Activated T-cell treated with anti-CD3 and anti-CD28 coated beads, Interleukin-2, amount 50 U/mL, for 4 hours (primary cell): ENCODE results near the gene CALHM6. TPM values are rescaled to one million over a fixed set of nuclear protein-coding genes. Genes with fewer than 3 reads are reported as not detected.
A peak's percentile ranks its signal among the peaks of the same experiment; 100 is the strongest.
"Not testable (repeated sequence)": the region's sequence is repeated elsewhere in the genome, so short reads cannot be mapped to it uniquely, and the experiment has no call there.

Source experiments
- ATAC-seq, 2 donors: fragments of 200-7000 bp; cut with Tn5 transposase; one replicate each; pipeline ENCODE4 v1.10.0; 2021
- DNase-seq: peaks from one replicate; pipeline ENCODE4 v3.0.0-alpha.2; 2020
- H3K27me3 Mint-ChIP-seq: one replicate; pipeline ENCODE4 v1.8.0; 2021; ENCODE audit warnings: low read depth, mixed read lengths
- H3K36me3 Mint-ChIP-seq: one replicate; pipeline ENCODE4 v1.8.0; 2022; ENCODE audit warnings: mixed read lengths; ENCODE audit not compliant: insufficient read depth
- H3K4me1 Mint-ChIP-seq: one replicate; pipeline ENCODE4 v1.8.0; 2021; ENCODE audit warnings: low read depth, mixed read lengths
- H3K4me3 Mint-ChIP-seq: one replicate; pipeline ENCODE4 v1.8.0; 2021; ENCODE audit warnings: mild to moderate bottlenecking, moderate library complexity, mixed read lengths
- H3K9me3 Mint-ChIP-seq: one replicate; pipeline ENCODE4 v1.8.0; 2021; ENCODE audit warnings: mixed read lengths
- total RNA-seq, 3 donors: library from RNA; stranded (reverse); gene quantifications; one replicate each; pipeline ENCODE4 v1.2.1, GENCODE V29; 2021

Gene CALHM6
- total RNA-seq, 3 donors from 2014 or later = 1.5 to 2.3 (median 1.7) TPM

- peaks cover 21% of the 10 kb centered on the region for H3K4me1 Mint-ChIP-seq
- H3K27me3 Mint-ChIP-seq = peaks cover 5% of the 10 kb centered on the region
- DNase-seq (no peak), ATAC-seq (peak; percentile 71 to 88)
- no peaks in the 10 kb centered on the region for H3K9me3 Mint-ChIP-seq
- H3K36me3 Mint-ChIP-seq = no peaks in the 10 kb centered on the region
- peak overlapping the region; percentile 17 for H3K4me3 Mint-ChIP-seq
Observed at GRCh38 chr6:116476002-116476678, 15.0 kb downstream of the CALHM6 start.

GRCh38 chr6:116482780-116483179, 21.6 kb downstream of the CALHM6 start:
- Mint-ChIP-seq H3K9me3 (no peaks in the 10 kb centered on the region), H3K27me3 (peaks cover 17% of the 10 kb centered on the region), H3K36me3 (no peaks in the 10 kb centered on the region), H3K4me3 (no peak overlapping the region), H3K4me1 (no peaks in the 10 kb centered on the region)
- no peak for DNase-seq
- no peak for ATAC-seq

GRCh38 chr6:116483616-116484015, 22.4 kb downstream of the CALHM6 start:
- H3K4me1 Mint-ChIP-seq = no peaks in the 10 kb centered on the region
- DNase-seq (no peak), ATAC-seq (no peak)
- no peaks in the 10 kb centered on the region for H3K36me3 Mint-ChIP-seq
- peaks cover 20% of the 10 kb centered on the region for H3K27me3 Mint-ChIP-seq
- H3K4me3 Mint-ChIP-seq = no peak overlapping the region
- H3K9me3 Mint-ChIP-seq = no peaks in the 10 kb centered on the region

GRCh38 chr6:116485559-116486184, 24.5 kb downstream of the CALHM6 start:
- no peaks in the 10 kb centered on the region for H3K4me1 Mint-ChIP-seq
- DNase-seq (no peak), ATAC-seq (no peak)
- no peak overlapping the region for H3K4me3 Mint-ChIP-seq
- H3K36me3 Mint-ChIP-seq = no peaks in the 10 kb centered on the region
- no peaks in the 10 kb centered on the region for H3K9me3 Mint-ChIP-seq
- H3K27me3 Mint-ChIP-seq = peaks cover 27% of the 10 kb centered on the region

GRCh38 chr6:116491610-116492330, 30.6 kb downstream of the CALHM6 start:
- no peak for ATAC-seq
- no peak for DNase-seq
- H3K4me3 Mint-ChIP-seq = no peak overlapping the region
- H3K4me1 Mint-ChIP-seq = no peaks in the 10 kb centered on the region
- no peaks in the 10 kb centered on the region for H3K36me3 Mint-ChIP-seq
- H3K27me3 Mint-ChIP-seq = peaks cover 15% of the 10 kb centered on the region
- H3K9me3 Mint-ChIP-seq = peaks cover 5% of the 10 kb centered on the region

- Mint-ChIP-seq H3K9me3 (peaks cover 5% of the 10 kb centered on the region), H3K36me3 (no peaks in the 10 kb centered on the region), H3K27me3 (peaks cover 14% of the 10 kb centered on the region), H3K4me1 (no peaks in the 10 kb centered on the region), H3K4me3 (no peak overlapping the region)
- DNase-seq = no peak
- no peak for ATAC-seq
Observed at GRCh38 chr6:116492331-116493067, 31.3 kb downstream of the CALHM6 start.

- not testable (repeated sequence) for H3K4me3 Mint-ChIP-seq, H3K9me3 Mint-ChIP-seq, H3K4me1 Mint-ChIP-seq, ATAC-seq, DNase-seq, H3K36me3 Mint-ChIP-seq
- H3K27me3 Mint-ChIP-seq = peaks cover 17% of the 10 kb centered on the region
Observed at GRCh38 chr6:116495161-116495560, 34.0 kb downstream of the CALHM6 start.

- no peaks in the 10 kb centered on the region for H3K4me1 Mint-ChIP-seq
- H3K27me3 Mint-ChIP-seq = peaks cover 22% of the 10 kb centered on the region
- ATAC-seq (no peak), DNase-seq (no peak)
- no peak overlapping the region for H3K4me3 Mint-ChIP-seq
- H3K36me3 Mint-ChIP-seq = no peaks in the 10 kb centered on the region
- H3K9me3 Mint-ChIP-seq = peaks cover 5% of the 10 kb centered on the region
Observed at GRCh38 chr6:116497113-116497676, 36.0 kb downstream of the CALHM6 start.

GRCh38 chr6:116500969-116501433, 39.8 kb downstream of the CALHM6 start:
- ATAC-seq (no peak), DNase-seq (no peak)
- Mint-ChIP-seq H3K4me1 (no peaks in the 10 kb centered on the region), H3K9me3 (no peaks in the 10 kb centered on the region), H3K27me3 (peaks cover 36% of the 10 kb centered on the region), H3K4me3 (no peak overlapping the region), H3K36me3 (peaks cover 2% of the 10 kb centered on the region)

- Mint-ChIP-seq H3K4me3 (no peak overlapping the region), H3K4me1 (no peaks in the 10 kb centered on the region), H3K9me3 (no peaks in the 10 kb centered on the region), H3K27me3 (peaks cover 17% of the 10 kb centered on the region), H3K36me3 (peaks cover 2% of the 10 kb centered on the region)
- no peak for DNase-seq
- no peak for ATAC-seq
Observed at GRCh38 chr6:116507324-116507723, 46.1 kb downstream of the CALHM6 start.

- Mint-ChIP-seq H3K36me3 (no peaks in the 10 kb centered on the region), H3K9me3 (no peaks in the 10 kb centered on the region), H3K4me1 (no peaks in the 10 kb centered on the region), H3K4me3 (no peak overlapping the region), H3K27me3 (peaks cover 6% of the 10 kb centered on the region)
- DNase-seq (no peak), ATAC-seq (no peak)
Observed at GRCh38 chr6:116508527-116508926, 47.4 kb downstream of the CALHM6 start.

GRCh38 chr6:116511424-116512110, 50.4 kb downstream of the CALHM6 start, which contains the start of gene CALHM5:
CALHM5 (plus strand) TSS chr6:116511639; CDS start chr6:116511697, 58 bp downstream.
- Mint-ChIP-seq H3K36me3 (no peaks in the 10 kb centered on the region), H3K4me3 (no peak within 1 kb of the TSS)

GRCh38 chr6:116512111-116512559, 51.0 kb downstream of the CALHM6 start:
- H3K4me3 Mint-ChIP-seq = no peak overlapping the region
- DNase-seq (no peak), ATAC-seq (no peak)
- no peaks in the 10 kb centered on the region for H3K27me3 Mint-ChIP-seq
- H3K36me3 Mint-ChIP-seq = no peaks in the 10 kb centered on the region
- H3K9me3 Mint-ChIP-seq = no peaks in the 10 kb centered on the region
- no peaks in the 10 kb centered on the region for H3K4me1 Mint-ChIP-seq

More at GRCh38 chr6:116511424-116512110, 50.4 kb downstream of the CALHM6 start, which contains the start of gene CALHM5:
- ATAC-seq (no peak), DNase-seq (no peak)
- no peaks in the 10 kb centered on the region for H3K4me1 Mint-ChIP-seq
- no peaks in the 10 kb centered on the region for H3K27me3 Mint-ChIP-seq
- no peaks in the 10 kb centered on the region for H3K9me3 Mint-ChIP-seq
